GM21737 (cell line): ENCODE measurements around the gene NIPBL.
"Not testable (repeated sequence)": the region's sequence is repeated elsewhere in the genome, so short reads cannot be mapped to it uniquely, and the experiment has no call there.

Experiments
- ATAC-seq: cut with Tn5 transposase; IDR thresholded peaks from one replicate; pipeline ENCODE4 v1.9.1; 2021; ENCODE audit warnings: mild to moderate bottlenecking, moderate library complexity; ENCODE audit not compliant: unreplicated experiment

NIPBL gene

GRCh38 chr5:36901077-36901476 lies 24.5 kb downstream of the NIPBL start:
- not testable (repeated sequence) for ATAC-seq

- no peak for ATAC-seq
These were observed 25.3 kb downstream of the NIPBL start for GRCh38 chr5:36901856-36902255.

- ATAC-seq, result no peak
These were observed 25.8 kb downstream of the NIPBL start for GRCh38 chr5:36902353-36902752.

GRCh38 chr5:36904677-36905076 lies 28.1 kb downstream of the NIPBL start:
- ATAC-seq, result no peak

- no peak for ATAC-seq
These were observed 32.1 kb downstream of the NIPBL start for GRCh38 chr5:36908544-36909260.

- no peak for ATAC-seq
These were observed 39.1 kb downstream of the NIPBL start for GRCh38 chr5:36915653-36916052.

GRCh38 chr5:36916614-36917013 lies 40.0 kb downstream of the NIPBL start:
- ATAC-seq, result not testable (repeated sequence)

- ATAC-seq, result not testable (repeated sequence)
These were observed 40.8 kb downstream of the NIPBL start for GRCh38 chr5:36917358-36917757.

GRCh38 chr5:36919238-36919637 lies 42.7 kb downstream of the NIPBL start:
- ATAC-seq, result no peak

- ATAC-seq, result no peak
These were observed 43.1 kb downstream of the NIPBL start for GRCh38 chr5:36919650-36920049.

- ATAC-seq, result no peak
These were observed 52.4 kb downstream of the NIPBL start for GRCh38 chr5:36928947-36929346.

- no peak for ATAC-seq
These were observed 52.9 kb downstream of the NIPBL start for GRCh38 chr5:36929438-36929837.

- no peak for ATAC-seq
These were observed 55.5 kb downstream of the NIPBL start for GRCh38 chr5:36932056-36932455.

- no peak for ATAC-seq
These were observed 56.1 kb downstream of the NIPBL start for GRCh38 chr5:36932699-36933098.

GRCh38 chr5:36934740-36935356 lies 58.3 kb downstream of the NIPBL start:
- ATAC-seq, result no peak

GRCh38 chr5:36935805-36936204 lies 59.2 kb downstream of the NIPBL start:
- no peak for ATAC-seq

- no peak for ATAC-seq
These were observed 59.7 kb downstream of the NIPBL start for GRCh38 chr5:36936309-36936708.

- no peak for ATAC-seq
These were observed 61.6 kb downstream of the NIPBL start for GRCh38 chr5:36938129-36938528.

- ATAC-seq, result no peak
These were observed 63.6 kb downstream of the NIPBL start for GRCh38 chr5:36939969-36940858.

- ATAC-seq, result no peak
These were observed 67.0 kb downstream of the NIPBL start for GRCh38 chr5:36943584-36943983.

GRCh38 chr5:36944024-36944423 lies 67.5 kb downstream of the NIPBL start:
- ATAC-seq, result no peak
